NB4 (cell line): ENCODE data around the gene GGNBP2.

Experiments
- DNase-seq: peaks from one replicate; pipeline ENCODE4 v3.0.0; 2010; ENCODE audit warnings: low read depth
- H3K4me3 ChIP-seq: one replicate; pipeline ENCODE4 v1.5.1; 2011; ENCODE audit warnings: mild to moderate bottlenecking, low read depth, low read length, moderate library complexity
- MYC ChIP-seq: IDR thresholded peaks from 2 replicates; pipeline ENCODE4 v1.6.1; 2011; ENCODE audit warnings: low read depth, low read length
- POLR2A ChIP-seq: IDR thresholded peaks from 2 replicates; pipeline ENCODE4 v1.6.1; 2011; ENCODE audit warnings: mild to moderate bottlenecking; ENCODE audit not compliant: insufficient read length; ENCODE audit errors: extremely low read depth
- TF ChIP-seq, protein P1 (sequence below): IDR thresholded peaks from one replicate; pipeline ENCODE4 v1.5.1; 2012; ENCODE audit warnings: low read depth, low read length
- TF ChIP-seq, protein P2 (sequence below): IDR thresholded peaks from 2 replicates; pipeline ENCODE4 v1.6.1; 2011; ENCODE audit warnings: low read depth, low read length

The GGNBP2 gene

DNA sequence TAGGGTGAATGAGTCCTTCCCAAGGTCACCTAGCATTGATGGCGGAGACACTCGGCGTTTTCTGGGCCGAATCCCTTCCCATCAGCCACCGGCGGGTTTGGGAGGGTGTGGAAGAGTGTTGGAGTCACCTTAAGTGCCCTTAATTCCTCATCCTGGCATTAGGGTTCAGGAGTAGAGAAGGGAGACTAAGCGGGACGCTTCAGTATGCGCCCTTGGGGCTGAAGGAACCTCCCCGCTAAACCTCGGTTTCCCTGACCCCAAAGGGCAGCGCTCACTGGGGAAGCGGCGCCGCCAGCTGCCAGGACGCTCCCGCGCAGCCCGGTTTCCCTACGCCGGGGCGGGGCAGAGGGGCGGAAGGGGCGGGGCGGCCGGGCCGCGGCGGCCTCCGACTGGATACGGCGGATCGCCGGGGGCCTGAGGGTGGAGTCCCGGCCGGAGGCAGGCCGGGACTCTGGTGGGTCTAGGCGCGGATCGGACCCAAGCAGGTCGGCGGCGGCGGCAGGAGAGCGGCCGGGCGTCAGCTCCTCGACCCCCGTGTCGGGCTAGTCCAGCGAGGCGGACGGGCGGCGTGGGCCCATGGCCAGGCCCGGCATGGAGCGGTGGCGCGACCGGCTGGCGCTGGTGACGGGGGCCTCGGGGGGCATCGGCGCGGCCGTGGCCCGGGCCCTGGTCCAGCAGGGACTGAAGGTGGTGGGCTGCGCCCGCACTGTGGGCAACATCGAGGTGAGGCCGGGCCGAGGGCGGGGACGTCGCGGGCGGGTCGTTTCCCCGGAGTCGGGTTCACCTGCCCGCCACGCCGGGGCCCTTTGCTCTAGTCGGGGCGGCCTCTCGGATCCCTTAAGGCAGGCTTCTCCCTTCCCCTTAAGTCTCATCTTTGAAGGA, 47.0 kb downstream of the GGNBP2 start, which contains the start of gene DHRS11:
Gene DHRS11 (plus strand): TSS at position 446 of the 882 bp plus-strand sequence. CDS start 131 bp downstream, at position 577.
- peak within 1 kb of the TSS; percentile 58 for H3K4me3 ChIP-seq
- peak; percentile 88 for DNase-seq
- TF ChIP-seq MYC: peak; percentile 55; the same call in 1 of the 2 replicates
- TF ChIP-seq, protein P1, sequence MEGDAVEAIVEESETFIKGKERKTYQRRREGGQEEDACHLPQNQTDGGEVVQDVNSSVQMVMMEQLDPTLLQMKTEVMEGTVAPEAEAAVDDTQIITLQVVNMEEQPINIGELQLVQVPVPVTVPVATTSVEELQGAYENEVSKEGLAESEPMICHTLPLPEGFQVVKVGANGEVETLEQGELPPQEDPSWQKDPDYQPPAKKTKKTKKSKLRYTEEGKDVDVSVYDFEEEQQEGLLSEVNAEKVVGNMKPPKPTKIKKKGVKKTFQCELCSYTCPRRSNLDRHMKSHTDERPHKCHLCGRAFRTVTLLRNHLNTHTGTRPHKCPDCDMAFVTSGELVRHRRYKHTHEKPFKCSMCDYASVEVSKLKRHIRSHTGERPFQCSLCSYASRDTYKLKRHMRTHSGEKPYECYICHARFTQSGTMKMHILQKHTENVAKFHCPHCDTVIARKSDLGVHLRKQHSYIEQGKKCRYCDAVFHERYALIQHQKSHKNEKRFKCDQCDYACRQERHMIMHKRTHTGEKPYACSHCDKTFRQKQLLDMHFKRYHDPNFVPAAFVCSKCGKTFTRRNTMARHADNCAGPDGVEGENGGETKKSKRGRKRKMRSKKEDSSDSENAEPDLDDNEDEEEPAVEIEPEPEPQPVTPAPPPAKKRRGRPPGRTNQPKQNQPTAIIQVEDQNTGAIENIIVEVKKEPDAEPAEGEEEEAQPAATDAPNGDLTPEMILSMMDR: no peak

DNA sequence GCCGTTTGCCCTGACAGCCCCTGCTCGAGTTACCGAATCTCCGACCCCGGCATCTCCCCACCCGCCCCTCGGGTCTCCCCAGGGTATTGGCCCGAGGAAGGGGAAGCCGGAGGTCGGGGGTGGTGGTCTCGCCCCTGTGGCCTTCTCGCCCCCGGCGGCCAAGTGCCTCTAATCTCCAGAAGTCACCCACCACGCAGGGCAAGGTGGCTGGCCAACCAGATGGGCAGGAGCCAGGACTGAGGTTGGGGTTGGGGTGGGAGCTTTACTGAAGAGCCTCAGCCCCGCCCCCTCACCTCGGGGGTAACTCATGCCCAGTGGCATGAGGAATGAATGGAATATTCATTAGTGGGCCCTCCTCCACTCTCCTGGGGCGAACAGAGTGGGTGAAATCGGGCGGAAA, 47.6 kb downstream of the GGNBP2 start:
- peak; percentile 49 for DNase-seq
- TF ChIP-seq, protein P1: no peak
- TF ChIP-seq, protein P2, sequence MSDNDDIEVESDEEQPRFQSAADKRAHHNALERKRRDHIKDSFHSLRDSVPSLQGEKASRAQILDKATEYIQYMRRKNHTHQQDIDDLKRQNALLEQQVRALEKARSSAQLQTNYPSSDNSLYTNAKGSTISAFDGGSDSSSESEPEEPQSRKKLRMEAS: no peak
- TF ChIP-seq POLR2A (no peak), MYC (no peak)
- peak overlapping the region; percentile 58 for H3K4me3 ChIP-seq

DNA sequence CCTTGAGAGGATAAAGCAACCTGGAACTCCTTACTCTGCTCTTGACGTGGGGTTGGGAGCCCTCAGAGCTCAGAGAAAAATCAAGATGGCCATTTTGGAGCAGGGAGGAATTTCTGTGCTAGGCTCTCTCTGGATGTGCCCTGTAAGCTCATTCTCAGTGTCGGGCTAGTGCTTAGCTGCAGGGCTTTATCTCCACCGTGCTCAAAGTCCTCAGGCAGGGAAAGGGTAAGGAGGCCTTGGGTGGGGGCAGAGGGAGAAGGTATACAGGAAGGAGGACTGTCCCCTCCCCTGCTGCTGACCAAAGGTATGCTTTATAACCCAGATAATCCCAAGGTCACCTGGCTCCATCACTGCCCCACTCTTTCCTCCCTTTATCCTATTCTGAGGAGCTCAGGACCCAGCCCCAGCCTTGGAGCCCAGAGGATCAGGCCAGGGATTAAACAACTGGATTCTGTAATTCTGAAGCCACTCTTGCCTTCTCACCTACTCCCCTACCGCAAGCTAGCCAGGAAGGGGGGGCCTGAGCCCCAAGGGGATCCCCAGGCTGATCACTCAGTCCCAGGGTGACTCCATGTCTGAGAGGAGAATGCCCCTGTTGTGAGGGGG, 48.1 kb downstream of the GGNBP2 start:
- H3K4me3 ChIP-seq: peak overlapping the region; percentile 58
- no peak for TF ChIP-seq MYC
- TF ChIP-seq, protein P2: no peak
- TF ChIP-seq, protein P1: no peak
- no peak for TF ChIP-seq POLR2A
- DNase-seq: no peak

DNA sequence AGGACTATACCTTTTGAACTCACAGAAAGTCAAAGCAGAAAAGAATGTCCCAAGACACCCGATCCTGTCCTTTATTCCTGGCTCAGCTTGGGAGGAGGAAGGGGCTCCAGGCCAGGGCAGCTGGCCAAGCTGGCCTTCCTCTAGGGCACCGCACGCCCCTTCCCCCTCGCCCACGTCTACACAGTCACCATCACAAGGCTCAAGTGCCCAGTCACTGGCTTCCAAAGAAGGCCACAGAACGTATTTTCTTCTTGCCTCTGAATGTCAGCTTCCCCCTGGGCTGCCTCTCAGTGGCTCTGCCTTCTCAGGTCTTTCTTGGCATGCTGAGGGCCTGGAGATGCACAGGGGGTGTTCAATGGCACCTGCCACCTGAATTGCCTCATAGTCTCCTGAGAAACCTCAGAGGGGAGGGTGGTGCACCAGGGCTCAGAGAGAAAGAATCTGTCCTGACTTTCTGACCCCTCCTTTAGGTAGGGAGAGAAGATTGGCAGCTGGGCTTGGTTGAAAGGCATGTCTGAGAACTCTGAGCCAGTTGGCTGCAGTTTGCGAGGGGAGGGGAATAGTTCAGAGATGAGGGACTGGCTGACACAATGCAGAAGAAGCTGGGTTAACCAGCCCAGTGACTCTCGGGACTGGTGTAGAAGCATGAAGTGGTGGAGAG, 49.1 kb downstream of the GGNBP2 start:
- DNase-seq: no peak
- H3K4me3 ChIP-seq: no peak overlapping the region

DNA sequence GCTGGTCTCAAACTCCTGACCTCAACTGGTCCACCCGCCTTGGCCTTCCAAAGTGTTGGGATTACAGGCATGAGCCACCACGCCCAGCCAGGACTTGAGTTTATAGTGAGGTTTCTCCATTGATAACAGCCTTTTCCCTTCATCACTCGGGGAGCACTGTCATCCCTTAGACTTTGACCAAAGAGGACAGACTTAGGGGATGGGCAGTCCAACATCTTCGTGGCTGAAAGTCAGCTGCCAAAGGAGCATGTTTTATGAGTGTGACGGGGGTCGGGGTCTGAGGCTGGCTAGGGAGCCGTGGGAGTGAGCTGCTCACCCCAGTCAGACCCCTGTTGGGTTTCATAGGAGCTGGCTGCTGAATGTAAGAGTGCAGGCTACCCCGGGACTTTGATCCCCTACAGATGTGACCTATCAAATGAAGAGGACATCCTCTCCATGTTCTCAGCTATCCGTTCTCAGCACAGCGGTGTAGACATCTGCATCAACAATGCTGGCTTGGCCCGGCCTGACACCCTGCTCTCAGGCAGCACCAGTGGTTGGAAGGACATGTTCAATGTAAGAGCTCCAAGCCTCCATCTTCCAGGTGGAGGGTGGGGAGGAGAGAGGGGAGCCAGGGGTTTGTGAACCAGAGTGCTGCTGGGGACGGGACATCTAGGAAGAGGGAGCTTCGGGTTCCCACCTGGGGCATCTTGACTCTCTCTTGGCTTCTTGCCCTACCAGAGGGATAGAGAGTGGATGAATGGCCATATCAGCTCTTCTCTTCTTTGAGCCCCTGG, 50.1 kb downstream of the GGNBP2 start:
- DNase-seq: no peak

More for the DNA sequence above, 49.1 kb downstream of the GGNBP2 start:
- TF ChIP-seq, protein P1: no peak
- TF ChIP-seq MYC (no peak), POLR2A (no peak)
- TF ChIP-seq, protein P2: no peak

More for the DNA sequence above, 50.1 kb downstream of the GGNBP2 start:
- TF ChIP-seq MYC: no peak
- TF ChIP-seq, protein P2: no peak
- TF ChIP-seq, protein P1: no peak
- TF ChIP-seq POLR2A: no peak
- H3K4me3 ChIP-seq: no peak overlapping the region
